Measurements from ENCODE around the gene MYT1.

MYT1 gene

DNA sequence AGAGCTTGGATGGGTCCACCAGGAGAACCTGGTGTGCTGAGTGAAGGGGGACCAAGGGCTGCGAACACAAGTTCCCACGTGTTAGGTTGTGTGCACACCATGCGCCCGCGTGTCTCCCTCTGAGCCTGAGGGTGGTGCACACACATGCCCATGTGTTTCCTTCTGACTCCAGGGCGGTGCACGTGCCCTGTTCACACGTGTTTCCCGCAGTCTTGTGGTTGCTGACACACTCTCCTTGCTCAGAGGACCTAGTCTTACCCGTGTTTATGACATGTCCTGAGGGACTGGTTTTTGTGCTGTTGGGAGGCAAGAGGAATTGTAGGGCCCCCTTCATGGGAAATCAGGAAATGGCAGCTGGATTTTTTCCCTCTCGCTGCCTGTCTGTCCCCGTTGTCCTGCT lies 55.0 kb downstream of the MYT1 start:
- no peak for DNase-seq (ENCODE audit: low spot score)

DNA sequence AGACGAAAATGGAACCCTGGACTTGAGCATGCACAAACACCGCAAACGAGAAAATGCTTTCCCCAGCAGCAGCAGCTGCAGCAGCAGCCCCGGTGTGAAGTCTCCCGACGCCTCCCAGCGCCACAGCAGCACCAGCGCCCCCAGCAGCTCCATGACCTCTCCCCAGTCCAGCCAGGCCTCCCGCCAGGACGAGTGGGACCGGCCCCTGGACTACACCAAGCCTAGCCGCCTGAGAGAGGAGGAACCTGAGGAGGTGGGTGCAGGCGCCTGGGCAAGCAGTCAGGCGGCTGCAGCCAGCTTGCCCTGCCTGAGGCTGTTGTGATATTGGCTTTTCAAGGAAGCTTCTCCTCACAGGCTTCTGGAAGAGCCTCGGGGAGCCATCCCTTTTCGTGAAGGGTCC lies 55.5 kb downstream of the MYT1 start:
- no peak for DNase-seq (ENCODE audit: low spot score)

DNA sequence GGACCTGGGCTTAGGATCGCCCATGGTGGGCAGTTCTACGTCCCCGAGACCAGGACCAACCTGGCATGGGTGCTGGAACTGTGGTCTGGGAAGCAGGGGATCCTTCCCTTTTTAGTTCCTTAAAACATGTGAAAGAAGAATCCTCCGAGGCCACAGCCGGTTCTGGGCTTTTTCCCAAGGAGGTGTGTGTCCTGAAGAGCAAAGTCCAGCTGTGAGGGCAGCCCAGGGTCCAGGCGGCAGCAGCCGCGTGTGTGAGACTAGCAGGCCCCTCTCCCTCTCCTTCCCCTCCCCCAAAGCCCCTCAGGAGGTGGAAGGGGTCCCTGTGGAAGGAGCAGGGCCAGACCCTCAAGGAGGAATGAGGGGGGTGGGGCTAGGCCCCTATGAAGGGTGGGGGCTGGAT lies 56.2 kb downstream of the MYT1 start:
- no peak for DNase-seq (ENCODE audit: low spot score)

DNA sequence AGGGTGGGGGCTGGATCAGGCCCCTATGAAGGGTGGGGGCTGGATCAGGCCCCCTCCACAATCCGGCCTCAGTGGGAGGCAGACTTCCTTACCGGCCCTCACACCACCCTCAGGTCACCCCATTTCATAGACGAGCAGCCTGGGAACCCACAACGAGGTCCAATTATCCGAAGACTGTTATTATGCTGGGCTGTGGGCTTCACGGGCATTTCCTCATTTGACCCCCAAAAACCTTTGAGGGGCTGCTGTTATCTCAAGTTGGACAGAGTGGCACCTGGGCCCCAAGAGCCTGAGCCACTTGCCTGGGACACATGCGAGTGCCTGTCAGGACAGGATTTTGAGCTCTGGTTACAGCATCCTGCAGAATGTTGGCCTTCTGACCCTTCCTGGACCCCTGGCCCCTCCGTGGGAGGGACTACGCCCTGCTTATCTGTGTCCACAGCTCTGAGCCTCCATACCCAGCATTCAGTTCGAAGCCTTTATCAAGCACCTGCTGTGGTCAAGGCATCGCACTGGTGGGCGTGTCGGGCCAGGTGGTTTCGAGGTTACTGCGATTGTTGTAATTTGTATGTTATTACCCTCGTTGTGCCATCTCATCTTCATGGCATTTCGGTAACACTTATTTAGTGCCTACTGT lies 56.8 kb downstream of the MYT1 start:
- no peak for DNase-seq (ENCODE audit: low spot score)

DNA sequence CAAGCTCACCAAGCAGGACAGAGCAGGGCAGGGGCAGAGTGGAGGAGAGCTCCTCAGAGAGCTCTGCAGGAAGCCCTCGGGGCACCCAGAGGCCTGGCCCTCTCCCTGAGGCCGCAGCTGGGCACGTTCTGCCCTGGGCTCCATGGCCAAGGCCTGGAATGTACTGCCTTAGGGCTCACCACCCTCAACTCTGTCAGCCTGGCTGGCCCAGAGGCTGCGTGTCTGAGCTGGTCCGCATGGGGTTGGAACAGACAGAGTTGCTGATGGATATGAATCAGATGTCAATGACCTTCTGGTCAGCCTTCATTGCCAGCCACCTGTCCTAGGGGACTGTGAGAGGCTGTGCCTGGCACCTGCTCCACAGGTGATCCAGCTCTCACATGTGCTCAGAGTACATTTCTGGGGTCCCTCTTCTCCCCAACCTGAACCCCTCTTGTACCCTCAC lies 58.1 kb downstream of the MYT1 start:
- DNase-seq (ENCODE audit: low spot score) = no peak

DNA sequence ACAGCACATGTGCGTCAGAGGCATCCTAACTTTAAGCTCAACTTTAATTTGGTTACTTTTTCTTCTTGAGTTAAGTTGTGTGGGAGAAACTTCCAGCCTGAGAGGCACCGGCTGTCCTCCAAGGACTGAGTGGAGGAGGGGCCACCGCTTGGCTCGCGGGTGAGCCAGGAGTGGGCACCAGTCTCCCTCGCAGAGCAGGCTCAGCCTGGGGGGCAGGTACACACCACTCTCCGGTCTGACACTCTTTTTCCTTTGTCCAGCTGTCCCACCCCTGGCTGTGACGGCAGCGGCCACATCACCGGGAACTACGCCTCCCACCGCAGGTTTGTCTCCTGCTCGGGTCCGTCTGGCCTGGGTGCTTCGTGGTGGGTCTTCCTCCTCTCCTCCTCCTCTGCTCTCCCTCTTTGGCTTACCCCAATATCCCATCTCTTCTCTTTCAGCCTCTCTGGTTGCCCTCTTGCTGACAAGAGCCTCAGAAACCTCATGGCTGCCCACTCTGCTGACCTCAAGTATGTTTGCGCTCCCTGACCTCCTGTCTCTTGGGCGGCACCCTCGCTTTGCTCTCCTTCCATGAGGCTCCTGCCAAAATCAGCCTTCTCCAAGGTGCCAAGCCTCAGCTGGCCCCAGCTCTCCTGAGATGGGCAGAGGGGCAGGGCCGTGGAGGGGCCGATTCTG lies 58.7 kb downstream of the MYT1 start:
- DNase-seq (ENCODE audit: low spot score) = no peak

DNA sequence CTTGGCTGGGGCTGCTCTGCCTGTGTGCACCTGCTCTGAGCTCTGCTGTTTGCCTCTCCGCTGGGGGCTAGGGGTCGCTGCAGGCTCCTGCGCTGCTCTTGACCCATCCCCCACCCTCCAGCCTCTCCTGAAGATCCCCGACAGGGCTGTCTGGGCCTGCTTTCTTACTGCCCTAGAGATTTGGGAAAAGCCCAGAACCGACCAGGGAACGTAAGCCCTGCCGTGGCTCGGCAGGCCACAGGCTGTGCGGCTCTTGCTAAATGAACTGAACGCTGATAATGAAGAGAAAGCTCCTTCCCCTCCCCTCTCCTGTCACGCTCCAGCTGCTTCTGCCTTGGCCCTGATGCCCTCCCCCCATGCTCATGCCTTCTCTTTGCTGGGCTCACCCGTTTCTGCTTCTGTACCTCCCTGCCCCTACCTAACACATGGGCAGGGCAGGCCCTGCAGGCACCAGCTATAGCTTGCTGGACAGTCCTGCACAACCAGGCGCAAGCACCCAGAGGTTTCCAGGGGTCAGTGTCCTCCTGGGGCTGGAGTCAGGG lies 59.3 kb downstream of the MYT1 start:
- no peak for DNase-seq (ENCODE audit: low spot score)

DNA sequence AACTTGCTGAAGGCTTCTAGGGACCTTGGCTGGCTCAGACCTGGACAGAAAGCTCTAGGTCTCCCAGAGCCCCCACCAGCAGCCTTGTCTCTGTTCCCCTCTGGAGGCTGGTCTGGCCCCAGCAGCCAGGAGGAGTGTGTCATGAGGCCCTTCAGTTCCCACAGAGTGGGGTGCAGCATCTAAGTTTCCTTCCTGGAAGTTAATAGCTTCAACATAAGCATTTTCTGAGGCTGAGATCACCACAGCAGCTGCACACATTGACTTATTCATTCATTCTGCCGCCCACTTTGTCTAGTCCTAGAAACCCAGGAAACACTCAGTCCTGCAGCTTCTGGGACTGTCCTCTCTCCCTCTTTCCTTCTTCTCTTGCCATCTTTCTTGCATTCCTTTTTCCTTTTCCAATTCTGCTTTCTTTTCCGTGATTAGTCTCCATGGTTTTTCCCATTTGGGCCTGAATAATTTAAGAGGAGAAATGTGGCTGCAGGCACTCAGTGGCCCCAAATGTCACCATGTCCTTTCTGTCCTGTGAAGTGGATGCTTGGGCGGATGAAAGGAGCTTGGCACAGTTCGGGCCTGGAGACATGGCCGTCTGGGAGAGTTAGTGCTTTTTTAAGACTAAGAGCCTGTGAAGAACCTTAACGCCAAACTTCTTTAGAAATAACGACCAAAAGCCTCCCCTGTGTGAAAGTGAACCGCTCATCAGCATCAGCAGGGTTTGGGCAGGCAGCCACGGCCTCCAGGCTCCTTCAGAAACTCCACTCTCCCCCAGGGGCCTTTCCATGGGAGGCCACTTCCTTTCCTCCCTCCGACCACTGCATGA lies 60.3 kb downstream of the MYT1 start:
- no peak for DNase-seq (ENCODE audit: low spot score)

DNA sequence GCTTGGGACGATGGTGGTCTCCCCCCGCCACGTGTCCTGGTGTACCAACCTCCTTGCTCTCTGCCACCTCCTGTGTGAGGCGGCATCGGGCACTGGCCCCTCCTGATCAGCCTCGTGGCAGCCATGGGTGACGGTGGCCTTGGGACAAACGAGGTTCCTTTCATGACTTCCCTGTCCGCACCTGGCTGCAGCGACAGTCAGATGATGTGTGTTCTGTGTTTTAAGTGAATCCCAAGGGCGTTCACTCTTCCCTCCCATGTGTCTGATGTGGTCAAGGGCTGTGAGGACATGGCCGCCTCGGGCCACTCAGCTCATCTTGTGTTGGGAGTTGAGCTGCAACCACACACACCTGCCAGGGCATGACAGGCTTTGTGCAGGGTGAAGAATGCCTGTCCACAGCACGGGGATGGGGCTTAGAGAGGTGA lies 60.9 kb downstream of the MYT1 start:
- DNase-seq (ENCODE audit: low spot score) = no peak

DNA sequence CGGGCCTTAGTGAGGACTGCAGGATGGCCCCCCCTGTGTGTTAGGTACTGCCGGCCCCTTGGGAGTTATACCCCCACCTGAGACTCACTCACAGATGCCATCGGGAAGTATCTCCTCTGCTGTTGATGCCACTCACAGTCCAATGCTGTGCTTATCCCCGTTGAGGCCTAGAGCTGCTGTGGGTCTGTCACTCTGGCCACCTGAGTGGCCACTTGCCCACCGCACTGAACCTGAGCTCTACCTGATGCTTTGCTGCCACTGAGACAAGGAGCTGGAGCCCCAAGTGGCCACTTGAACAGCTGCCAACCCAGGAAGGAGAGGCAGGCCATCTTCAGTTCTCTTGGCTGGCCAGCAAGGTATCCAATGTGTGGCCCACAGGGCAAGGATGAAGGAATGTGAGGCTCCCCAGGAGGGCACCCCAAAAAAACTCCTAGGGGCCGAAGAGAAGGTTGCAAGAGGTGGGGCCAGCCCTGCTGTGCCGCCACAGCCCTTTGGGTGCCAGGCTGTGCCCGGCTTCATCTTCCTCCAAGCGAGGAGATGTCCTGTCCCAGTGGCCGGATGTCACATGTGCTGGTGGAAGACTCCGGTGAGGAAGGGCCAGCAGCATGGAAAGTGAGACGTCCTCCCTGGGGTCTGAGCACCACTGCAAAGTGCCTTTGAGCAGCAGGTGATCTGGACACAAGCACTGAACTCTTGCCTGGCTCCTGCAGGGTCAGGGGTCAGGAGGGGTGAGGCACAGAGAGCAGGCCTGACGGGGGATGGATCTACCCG lies 61.8 kb downstream of the MYT1 start:
- DNase-seq (ENCODE audit: low spot score) = no peak

DNA sequence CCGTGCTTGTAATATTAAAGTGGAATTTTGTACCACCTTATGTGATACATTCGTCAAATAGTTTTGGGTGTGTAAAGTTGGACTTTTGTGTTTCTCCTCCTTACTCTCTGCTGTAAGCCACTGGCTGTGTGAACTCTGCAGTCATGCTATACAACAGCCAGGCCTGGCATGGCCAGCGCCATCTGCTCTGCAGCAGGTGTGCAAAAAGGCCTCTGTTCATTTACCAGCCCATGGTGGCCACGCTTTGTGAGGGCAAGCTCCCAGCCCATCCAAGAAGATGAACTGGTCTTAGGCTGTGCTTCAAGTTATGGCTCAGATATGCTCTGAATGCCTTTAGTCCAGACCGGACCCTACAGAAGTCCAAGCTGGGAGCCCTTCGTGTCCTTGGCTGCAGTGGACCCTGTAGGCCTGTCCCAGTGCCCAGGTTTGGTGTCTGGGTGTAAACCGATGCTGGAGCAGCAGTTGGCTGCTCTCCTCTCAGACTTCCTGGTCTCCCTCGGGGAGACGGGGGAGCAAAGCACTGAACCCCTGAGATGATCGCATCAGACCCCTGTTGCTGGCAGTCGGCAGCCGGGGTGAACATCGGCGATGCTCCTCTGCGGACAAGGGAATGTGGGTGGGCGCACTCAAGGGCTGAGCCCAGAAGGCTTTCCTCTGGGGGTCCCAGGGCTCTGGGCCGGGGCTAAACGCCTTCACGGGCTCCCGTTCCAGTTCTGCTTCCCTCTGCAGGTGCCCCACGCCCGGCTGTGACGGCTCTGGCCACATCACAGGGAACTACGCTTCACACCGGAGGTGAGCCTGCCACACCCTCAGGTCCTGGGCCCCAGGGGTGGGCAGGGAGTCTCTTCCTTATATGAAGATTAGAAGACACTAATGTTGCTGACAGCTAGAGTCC lies 62.7 kb downstream of the MYT1 start:
- no peak for DNase-seq (ENCODE audit: low spot score)

DNA sequence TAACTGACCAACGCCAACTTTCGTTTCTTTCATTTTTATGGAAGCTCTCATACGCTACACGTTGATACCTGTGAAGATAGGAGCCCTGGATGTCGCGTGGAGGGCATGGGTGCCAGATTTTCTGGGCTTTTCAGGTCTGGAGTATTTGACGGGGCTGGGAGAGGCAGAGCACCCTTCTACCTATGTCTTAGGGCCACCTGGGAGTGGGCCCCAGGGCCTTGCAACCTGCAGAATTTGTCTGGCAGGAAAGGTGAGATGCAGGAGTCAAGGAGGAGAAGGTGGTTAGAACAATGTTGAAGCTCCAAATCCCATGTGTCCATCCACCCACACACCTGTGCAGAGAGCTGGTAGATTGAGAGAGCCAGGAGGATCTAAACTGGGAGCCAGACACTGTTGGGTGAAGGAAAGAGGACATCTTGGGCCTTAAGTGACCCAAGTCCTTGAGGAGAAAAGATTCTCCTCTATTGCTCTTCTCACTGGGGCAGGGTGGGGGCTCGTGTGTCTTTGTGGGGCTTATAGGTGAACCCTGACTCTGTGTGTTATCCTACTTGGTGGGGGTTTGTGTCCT lies 63.9 kb downstream of the MYT1 start:
- no peak for DNase-seq (ENCODE audit: low spot score)

DNA sequence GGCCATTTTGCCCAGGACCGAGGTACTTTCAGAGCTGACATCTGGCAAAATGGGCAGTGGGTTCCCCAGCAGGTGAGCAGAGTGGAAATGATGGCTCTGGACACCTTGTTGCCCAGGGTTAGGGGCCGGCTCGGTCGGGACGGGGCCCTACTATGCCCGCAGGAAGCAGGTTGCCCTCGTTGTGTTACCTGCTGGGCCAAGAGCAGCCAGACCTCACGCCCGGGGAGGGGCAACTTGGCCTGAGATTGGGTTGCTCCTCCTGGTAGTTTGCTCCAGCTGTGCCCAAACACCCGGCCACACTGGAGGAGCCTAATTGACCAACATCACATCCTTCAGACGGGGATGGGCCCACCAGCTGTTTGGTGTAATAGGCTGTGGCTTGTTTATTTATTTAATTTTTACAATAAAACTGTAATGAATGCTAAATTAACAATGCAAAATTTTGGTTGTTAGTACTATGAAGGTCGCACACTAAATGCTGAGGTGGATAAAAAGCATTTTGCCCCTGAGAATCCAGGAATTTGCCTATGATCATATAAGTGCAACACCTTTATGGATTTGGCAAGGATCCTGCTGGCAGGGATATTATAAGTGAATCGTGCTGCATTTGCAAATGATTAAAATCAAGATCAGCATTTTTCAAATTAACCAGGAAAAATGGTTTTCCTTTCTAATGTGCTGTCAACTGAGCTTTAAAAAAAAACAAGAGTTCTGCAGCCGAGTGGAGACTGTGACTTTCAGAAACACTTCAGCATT lies 64.7 kb downstream of the MYT1 start:
- no peak for DNase-seq (ENCODE audit: low spot score)

DNA sequence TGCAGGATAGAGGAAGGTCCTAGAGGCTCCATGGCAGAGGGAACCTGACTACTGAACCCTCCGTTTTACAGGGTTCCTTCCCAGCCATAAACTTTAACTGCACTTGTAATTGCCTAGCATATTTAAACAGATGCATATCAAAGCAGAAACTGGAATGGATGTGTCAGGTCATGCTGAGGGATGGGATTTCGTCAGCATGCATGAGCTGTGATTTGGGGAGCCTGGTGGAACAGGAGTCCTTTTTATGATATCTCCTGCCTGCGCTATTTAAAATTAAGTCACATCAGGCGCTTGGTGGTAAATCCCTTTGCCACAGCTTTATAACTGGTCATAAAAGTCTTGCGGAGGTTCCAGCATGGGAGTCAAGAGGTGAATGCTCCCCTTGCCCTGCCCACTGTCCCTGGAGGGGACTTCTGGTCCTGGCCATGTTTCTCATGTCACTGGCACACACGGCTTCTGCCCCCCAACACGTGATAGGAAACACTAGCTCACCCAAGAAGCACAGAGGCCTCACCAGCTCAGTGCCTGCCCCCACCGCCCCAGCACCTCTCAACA lies 65.3 kb downstream of the MYT1 start:
- DNase-seq (ENCODE audit: low spot score) = no peak

DNA sequence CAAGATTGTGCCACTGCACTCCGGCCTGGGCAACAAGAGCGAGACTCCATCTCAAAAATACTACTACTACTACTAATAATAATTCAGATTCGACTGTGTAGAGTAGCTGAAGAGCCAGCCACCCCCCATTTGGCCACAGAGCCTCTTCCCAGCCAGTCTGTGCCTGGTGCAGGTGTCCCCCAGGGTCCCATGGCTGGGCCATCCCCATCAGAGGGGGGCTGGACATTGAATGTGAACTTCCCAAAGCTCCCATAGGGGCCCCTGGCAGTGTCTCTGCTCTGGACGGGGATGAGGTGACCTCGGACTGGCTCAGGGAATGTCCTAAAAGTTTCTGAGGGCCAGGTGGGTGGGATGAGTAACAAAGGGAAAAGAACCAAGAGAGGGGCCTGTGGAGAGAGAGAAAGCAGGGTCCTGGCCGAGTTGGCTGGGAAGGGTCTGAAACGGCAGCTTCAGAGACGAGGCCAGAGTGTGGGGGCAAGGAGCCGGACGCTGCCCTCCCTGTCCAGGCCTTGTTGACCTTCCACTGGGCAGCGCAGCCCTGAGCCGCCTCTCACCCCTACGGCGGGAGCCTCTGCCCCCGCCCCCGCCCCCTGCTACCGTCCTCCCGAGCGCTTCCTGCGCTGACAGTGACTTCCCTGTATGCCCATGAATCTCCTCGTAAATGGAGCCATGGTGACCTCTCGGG lies 66.4 kb downstream of the MYT1 start:
- DNase-seq (ENCODE audit: low spot score) = no peak

DNA sequence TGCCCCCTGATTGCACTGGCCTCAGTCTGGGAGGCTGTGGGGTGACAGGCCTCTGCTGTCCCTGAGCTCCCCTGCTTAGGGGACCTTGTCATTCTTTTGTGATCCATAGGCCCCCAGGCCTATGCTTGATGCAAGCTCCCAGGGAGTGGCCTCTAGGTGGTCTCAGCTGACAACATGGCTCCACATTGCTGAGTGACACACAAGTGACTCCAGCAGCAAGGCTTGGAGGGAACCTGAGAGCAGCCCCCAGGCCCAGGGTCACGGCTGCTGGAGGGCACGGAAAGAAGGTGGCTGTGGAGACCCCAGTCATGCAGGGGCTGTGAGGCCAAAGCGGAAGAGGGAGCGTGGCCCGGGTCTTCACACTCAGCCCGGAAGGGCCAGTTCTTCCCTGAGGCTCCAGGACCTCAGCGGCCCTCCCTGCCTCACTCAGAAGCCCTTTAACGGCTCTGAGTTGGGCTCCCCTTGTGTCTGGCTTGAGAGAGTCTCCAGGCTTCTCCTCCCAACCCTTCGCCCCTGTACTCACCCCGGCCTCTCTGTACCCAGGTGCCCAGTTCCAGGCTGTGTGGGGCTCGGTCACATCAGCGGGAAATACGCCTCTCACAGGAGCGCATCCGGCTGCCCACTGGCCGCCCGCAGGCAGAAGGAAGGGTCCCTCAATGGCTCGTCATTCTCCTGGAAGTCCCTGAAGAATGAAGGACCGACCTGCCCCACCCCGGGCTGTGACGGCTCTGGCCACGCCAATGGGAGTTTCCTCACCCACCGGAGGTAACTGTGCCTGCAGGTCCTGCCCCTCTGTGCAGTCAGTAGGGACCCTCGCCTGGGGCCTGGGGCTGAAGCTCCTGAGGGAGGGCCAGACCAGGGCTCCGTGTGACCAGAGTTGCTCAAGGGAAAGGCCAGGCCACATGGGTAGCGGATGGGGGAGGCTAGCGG lies 67.6 kb downstream of the MYT1 start:
- no peak for DNase-seq (ENCODE audit: low spot score)

DNA sequence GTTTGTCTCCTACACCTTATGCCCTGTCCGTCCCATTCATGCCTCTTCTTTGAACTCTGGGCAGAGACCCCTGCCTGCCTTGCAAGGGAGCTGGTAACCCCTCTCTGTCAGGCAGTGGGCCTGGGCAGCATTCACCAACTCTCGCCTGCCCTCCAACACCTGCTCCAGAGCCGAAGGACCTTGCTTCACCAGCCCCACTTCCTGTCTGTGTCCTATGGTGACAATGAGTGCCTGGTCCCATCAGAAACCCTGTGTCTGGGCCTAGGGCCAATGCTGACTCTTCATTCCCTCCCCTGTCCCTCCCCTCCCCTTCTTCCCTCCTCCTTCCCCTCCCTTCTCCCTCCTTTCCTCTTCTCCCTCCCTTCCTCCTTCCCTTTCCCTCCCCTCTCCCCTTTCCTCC lies 68.5 kb downstream of the MYT1 start:
- no peak for DNase-seq (ENCODE audit: low spot score)

DNA sequence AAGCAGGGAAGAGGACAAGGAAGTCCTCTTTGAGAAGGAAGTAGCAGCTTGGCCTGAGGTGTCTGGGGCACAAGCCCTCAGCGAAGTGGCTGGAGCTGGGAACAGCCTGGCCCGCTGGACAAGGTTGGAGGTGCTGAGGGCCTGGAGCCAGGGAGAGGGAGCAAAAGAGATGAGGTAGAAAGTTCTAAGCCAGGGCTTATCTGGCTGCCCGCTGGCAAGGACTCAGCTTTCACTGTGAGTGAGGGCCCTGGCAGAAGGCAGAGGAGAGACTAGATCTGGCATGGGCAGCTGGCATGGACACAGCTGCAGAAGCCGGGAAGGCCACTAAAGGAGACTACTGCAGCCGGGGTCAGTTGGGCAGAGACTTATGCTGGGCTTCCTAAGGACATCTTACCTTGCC lies 69.5 kb downstream of the MYT1 start:
- no peak for DNase-seq (ENCODE audit: low spot score)

All from LoVo (cell line).